Omental fat pad (tissue), 4 donors: ENCODE data around the gene CCNC. TPM values are rescaled to one million over a fixed set of nuclear protein-coding genes. Genes with fewer than 3 reads are reported as not detected.

Source experiments
- ATAC-seq: fragments of 150-250 bp; one replicate; pipeline ENCODE4 v1.9.1; 2016; ENCODE audit warnings: mild to moderate bottlenecking, moderate library complexity; ENCODE audit not compliant: low FRiP score
- DNase-seq: peaks from one replicate; pipeline ENCODE4 v3.0.0-alpha.2; 2019; ENCODE audit warnings: low spot score
- total RNA-seq, 4 donors: library from RNA; depleted of rRNA; stranded (reverse); fragments of >200 nt; gene quantifications; one replicate each; pipeline ENCODE4 v1.1.0, GENCODE V29; 2016
- TF ChIP-seq, protein P1 (sequence below), 3 donors: fragments of 450-650 bp; IDR thresholded peaks; one replicate each; pipeline ENCODE4 v1.5.1; 2016 to 2017; ENCODE audit warnings: antibody characterized with exemption in 3 of 3, mild to moderate bottlenecking in 3 of 3, moderate library complexity in 2 of 3

Gene CCNC
- total RNA-seq, 4 donors from 2014 or later: 49.6 to 59.9 (median 50.3) TPM

- DNase-seq (no peak), ATAC-seq (no peak)
- TF ChIP-seq, protein P1, sequence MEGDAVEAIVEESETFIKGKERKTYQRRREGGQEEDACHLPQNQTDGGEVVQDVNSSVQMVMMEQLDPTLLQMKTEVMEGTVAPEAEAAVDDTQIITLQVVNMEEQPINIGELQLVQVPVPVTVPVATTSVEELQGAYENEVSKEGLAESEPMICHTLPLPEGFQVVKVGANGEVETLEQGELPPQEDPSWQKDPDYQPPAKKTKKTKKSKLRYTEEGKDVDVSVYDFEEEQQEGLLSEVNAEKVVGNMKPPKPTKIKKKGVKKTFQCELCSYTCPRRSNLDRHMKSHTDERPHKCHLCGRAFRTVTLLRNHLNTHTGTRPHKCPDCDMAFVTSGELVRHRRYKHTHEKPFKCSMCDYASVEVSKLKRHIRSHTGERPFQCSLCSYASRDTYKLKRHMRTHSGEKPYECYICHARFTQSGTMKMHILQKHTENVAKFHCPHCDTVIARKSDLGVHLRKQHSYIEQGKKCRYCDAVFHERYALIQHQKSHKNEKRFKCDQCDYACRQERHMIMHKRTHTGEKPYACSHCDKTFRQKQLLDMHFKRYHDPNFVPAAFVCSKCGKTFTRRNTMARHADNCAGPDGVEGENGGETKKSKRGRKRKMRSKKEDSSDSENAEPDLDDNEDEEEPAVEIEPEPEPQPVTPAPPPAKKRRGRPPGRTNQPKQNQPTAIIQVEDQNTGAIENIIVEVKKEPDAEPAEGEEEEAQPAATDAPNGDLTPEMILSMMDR (IDR thresholded peaks at IDR 0.05): no peak
These were observed 24.4 kb upstream of the CCNC start for GRCh38 chr6:99592900-99593299.

GRCh38 chr6:99591673-99592364 lies 23.4 kb upstream of the CCNC start:
- DNase-seq (no peak), ATAC-seq (no peak)
- TF ChIP-seq, protein P1 (IDR thresholded peaks at IDR 0.05): no peak

DNA sequence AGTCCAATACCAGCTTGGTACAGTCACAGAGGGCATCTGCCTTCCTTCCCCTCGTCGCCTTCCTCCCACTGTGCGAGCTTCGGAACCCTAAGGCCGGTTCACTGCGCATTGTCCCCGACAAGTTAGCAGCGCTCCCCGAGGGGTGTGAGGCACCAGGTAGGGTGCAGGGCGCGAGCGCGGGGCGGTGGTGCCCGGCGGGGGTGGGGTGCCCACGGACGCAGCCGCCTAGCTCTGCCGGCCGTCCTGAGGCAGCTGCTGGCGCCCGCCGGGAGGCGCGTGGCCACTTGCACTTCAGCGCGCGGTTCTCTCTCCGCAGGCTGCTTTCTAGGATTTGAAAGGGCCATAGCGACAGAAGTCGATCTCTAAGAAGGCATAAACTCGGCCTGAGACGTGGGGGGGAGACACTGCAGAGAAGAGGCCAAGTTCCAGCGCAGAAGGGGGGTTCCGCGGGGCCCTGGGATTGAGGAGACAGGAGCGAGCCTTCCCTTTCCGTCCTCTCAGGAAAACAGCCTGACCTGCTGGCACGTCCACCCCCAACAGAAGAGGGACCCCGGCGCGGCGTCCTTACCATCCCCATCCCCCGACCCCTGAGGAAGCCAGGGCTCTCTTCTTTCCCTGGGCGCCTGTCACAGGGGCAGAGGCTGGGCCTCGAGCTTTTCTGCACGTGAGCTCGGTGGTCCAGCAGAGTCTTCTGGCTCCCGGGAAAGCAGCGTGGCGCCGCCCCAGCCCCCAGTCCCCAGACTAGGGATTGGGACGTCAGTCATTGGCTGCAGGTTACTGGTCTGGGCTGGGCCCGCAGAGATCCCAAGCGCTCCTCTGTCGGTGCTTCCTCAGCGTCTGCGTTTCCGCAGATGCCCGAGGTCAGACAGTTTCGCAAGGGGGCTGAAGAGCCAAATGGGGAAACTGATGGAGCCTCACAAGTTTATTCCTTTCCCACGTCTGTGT lies 22.5 kb upstream of the CCNC start:
- ATAC-seq (no peak), DNase-seq (no peak)
- TF ChIP-seq, protein P1 (IDR thresholded peaks at IDR 0.05): no peak

GRCh38 chr6:99589907-99590493 lies 21.5 kb upstream of the CCNC start:
- TF ChIP-seq, protein P1 (IDR thresholded peaks at IDR 0.05): no peak
- DNase-seq (no peak), ATAC-seq (no peak)

DNA sequence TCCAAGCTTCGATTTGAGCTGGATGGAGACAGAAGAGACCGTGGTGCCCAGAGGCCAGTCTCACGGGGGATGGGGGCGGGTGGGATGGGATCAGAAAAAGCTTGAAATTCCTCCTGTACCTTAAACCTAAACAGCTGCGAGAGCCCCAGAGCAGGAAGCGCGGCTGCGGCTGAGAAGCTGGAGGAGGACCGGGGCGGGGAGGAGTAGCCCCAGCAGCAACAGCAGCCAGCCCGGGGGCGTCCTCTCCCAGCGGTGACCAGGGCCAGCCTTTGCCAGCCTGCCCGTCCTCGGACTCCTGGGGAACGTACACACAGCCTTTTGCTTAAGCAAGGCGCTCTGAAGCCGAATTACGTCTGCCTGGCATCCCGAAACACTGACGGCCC lies 20.8 kb upstream of the CCNC start:
- no peak for DNase-seq
- TF ChIP-seq, protein P1 (IDR thresholded peaks at IDR 0.05): no peak
- ATAC-seq: peak; percentile 16

- TF ChIP-seq, protein P1 (IDR thresholded peaks at IDR 0.05): no peak
- no peak for DNase-seq
- peak; percentile 88 for ATAC-seq
These were observed 20.3 kb upstream of the CCNC start for GRCh38 chr6:99588618-99589289.
